GM11168 (cell line): ENCODE data around the gene SLIT3.
"Not testable (repeated sequence)": the region's sequence is repeated elsewhere in the genome, so short reads cannot be mapped to it uniquely, and the experiment has no call there.

Experiments used
- in situ Hi-C: fragments of 300-500 bp; cut with MboI; formaldehyde crosslinking; loops from one replicate; pipeline ENCODE4 v1.12.0; 2022; ENCODE audit warnings: low sequenced_read_pairs; ENCODE audit not compliant: unreplicated experiment

Gene SLIT3

DNA sequence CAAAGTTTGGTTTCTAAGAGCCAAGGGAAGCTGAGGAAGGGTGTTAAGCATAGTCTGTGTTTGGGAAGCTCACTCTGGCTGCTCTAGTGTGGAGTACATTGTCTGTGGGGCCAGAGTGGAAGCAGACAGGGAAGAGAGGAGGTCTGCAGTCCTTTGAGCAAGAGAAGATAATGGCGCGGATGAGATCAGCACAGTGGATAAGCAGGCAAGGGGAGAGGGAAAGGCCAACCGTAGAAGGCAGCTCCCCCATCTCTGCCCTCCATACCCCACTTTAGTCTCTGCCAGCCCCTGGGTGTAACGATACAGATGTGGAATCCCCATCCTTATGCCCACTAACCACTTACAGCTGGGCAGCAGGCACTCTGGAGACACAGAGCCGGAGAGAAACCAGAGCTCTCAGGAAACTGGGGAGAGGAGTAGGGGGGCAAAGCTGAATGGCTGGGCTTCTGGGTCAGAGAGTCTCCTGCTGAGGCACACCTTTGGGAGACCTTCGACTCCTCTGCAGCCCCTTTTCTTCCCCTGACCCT, 75.0 kb downstream of the SLIT3 start:
- in situ Hi-C loops: no loop called here

DNA sequence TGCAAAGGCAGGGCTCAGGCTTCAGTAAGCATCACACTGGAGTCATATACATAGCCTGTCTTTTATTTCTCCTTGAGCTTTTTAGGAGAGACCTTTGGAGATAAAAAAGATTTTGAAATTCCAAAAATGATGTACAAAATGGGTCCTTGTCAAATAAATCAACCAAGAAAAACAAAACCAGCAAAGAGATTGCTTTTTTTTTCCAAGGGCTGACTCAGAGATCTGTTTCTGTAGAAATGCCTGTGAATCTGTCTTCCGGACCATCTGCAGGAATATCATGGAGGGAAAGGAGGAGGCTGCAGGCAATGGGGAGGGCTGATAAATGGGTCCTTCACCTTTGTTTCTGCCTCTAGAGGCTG, 77.4 kb downstream of the SLIT3 start:
- in situ Hi-C loops: no loop called here

DNA sequence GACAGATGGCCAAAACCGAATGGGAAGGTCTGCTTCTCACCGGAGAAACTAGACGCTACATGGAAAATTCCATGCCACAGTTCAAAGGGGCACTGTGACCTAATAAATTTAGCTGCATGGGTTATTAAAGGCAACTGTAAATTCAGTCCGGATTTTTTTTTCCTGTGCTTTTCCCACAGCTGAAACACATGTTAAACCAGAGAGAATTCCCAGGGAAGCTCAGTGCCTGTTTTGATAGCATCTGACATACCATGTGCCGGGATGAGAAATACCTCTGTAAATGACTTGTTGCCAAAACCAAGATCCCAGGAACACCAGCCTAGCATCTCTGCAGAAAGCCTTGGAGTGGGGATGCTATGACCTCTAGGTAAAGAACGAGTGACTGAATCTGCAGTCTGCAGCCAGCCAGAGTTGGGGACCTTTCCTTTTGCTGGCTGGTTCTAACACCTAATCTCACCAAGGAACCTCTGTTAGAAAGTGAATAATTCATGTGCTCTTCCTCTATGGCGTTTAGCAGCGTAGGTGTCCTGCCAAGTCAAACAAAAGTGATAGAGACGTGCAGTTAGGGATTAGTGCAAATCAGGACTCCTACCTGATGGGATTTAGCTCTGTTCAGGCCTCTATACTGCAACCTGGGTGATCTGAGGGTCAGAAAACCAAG, 77.9 kb downstream of the SLIT3 start:
- in situ Hi-C loops: no loop called here

DNA sequence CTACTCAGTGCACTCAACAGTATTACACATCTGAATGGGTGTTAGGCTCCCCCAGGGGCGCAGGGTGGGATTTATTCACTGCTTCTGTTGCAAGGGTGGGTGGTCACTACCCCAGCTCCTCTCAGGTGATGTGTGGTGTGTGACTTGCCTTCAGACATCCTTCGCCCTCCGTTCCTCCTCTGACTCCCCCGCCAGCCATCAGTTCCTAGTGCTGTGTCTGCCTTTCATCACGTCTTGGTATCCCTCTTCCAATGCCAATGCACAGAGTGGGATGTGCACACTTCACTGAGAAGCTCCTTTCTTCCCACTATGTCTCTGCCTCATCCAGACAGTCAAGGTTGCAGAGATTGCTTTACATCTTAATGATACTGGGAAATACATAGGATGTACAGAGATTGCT, 79.4 kb downstream of the SLIT3 start:
- in situ Hi-C loops: no loop called here

DNA sequence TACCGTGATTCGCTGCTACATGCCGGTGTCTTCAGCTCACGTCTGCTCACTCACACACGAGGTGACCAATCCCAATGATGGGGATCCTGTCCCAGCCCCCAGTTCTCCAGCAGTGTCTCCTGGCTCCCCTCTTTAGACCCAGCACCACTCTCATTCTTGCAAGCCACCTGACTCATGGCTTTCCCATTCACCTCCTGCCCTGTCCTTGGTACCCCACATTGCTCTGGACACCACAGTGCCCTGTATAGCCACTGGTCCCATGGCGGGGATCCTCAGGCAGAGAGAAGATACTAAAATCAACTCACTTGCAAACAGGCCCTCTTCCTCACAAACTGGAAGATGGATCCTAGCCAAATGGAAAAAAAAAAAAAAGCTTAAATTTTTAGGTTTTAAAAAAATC, 81.0 kb downstream of the SLIT3 start:
- in situ Hi-C loops: no loop called here

DNA sequence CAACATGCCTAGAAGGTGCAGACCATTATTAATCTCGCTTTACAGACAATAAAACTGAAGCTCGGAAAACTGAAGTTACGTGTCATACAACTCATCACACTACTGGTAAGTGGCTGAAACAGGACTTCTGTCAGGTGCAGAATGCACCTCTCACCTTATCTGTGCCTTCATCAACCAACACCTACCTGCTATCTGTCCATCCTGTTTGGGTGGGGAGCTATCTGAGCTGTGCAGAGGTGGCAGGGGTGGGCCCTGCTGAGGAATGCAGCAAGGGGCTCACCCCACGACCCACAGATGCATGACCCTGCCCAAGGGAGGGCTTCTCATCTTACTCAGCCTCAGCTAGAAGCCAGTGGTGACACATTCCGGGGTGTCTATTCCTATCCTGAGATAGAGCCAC, 81.6 kb downstream of the SLIT3 start:
- in situ Hi-C loops: no loop called here

DNA sequence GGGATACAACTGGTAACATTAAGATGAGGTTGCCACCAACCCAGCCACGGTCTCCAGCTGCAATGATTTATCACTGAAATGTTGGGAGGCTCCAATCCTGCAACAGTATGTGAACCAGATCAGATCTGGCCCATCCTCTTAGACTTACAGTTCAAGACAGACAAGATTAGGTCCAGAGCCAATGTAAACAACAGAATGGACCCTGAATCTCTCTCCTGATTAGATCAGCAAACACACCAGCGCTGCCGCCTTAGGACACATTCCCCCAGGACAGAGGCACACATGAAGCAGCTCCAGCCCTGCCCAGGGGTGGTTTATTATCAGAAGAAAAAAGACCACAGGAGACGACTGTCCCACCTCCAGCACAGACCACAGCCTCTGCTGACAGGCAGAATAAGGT, 82.1 kb downstream of the SLIT3 start:
- in situ Hi-C loops: no loop called here

DNA sequence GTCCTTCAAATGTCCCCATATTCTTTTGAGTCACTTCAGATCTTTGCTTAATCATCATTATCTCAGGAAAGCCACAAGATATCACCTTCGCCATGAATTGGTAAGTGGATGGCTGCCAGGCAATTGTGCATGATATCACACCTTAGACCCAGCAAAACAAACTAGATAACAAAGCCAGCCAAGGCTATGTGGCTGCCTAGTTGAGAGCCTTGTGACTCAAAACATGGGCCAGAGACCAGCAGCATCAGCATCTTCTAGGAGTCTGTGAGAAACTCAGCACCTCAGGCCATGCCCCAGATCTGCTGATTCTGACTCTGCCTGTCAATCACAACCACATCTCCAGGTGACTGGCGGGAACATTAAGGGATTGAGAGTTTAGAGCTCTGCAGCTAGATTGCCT, 82.8 kb downstream of the SLIT3 start:
- in situ Hi-C loops: no loop called here

DNA sequence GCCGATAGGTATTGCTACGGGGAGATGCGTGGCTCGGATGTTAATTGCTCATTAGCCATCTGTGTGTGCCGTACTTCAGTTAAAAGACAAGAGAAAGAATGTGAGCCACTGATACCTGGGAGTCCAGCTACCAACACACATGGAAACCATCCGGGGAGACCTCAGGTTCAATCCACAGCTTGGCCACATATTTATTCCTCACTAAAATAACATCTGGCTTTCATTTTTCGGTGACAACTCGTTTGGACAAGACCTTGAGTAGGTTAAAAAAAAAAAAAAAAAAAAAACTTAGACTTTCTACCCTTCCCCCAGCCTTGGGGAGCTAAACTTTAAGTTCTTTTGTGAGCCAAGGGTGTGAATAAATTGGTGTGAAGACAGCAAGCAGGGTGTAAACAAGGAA, 84.1 kb downstream of the SLIT3 start:
- in situ Hi-C loops: no loop called here

DNA sequence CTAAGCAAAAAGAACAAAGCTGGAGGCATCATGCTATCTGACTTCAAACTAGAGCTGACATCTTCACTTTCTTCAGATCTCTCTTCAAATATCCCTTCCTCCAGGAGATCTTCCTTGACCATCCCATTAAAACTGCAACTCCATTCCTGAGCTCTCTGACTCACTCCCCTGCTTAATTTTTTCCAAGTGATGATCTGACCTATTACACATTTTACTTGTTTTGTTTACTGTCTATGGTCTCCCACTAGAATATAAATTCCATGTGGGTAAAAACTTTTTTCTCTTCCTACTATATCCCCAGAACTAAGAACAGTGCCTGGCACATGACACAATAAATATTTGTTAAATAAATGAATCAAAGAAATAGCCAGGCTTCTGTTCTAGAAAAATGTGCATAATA, 87.5 kb downstream of the SLIT3 start:
- in situ Hi-C loops: no loop called here

DNA sequence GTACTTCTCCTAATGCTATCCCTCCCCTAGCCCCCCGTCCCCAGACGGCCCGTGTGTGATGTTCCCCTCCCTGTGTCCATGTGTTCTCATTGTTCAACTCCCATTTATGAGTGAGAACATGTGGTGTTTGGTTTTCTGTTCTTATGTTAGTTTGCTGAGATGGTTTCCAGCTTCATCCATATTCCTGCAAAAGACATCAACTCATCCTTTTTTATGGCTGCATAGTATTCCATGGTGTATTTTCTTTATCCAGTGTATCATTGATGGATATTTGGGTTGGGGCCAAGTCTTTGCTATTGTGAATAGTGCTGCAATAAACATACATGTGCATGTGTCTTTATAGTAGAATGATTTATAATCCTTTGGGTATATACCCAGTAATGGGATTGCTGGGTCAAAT, 89.2 kb downstream of the SLIT3 start:
- in situ Hi-C loops: not testable (repeated sequence)

DNA sequence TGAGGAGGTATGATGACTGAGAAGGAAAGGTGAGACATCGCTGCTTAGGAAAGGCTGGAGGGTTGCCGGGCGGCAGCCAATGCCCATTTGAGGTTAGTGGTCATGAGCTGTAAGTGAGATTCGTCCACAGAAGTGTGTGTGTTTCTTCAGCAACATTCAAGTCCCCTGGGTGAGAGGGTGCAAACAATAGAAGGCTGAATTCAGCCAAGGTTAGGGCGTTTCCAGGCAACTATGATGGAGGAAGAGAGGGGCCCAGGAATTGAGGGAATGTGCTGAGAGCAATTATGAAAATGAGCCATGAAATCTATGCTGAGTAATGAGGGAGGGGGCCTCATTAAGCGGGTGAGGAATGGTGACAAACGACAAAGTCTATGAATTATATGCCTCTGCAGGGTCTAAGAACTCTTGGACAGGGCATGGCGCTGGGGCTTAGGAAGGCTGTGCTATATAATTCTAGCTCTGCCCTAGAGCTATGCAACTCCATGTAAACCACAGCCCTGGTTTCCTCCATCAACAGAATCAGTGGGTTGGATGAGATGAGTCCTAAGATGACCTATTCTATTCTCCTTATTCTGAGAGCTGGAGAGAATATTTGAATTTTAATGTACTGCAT, 96.0 kb downstream of the SLIT3 start:
- in situ Hi-C loops: no loop called here

DNA sequence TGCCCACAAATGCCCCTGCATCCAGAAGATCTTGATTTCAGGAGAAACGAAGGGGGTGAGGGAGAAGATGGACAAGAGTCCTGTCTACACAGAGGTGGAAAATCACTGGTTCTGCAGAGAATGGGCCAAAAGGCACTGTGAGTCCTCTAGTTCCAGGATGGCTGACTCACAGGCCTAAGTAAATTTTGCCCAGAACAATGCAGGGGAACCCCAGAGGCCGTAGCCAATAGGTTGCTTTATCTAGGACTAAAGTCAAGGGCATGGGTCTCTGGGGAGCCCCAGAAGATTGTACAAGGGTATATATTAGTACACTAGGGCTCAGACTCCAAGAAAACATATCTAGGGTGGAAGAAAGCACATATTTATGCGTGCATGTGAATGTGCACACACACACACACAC, 98.0 kb downstream of the SLIT3 start:
- in situ Hi-C loops: no loop called here

DNA sequence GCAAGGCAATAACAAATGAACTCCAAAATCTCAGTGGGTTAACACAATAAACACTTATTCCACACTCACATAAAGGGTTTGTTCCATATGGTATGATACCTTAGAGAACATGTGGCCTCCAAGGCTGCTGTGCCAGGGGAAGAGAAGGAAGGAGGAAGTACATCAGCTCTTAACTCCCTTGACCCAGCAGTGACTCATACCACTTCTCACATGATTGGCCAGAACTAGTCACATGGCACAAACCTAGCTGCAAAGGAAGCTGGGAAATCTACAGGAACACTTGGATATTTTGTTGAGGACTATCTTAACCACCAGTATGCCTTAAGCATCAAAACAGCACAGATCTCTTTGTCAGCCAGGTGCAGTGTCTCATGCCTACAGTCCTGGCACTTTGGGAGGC, 99.3 kb downstream of the SLIT3 start:
- in situ Hi-C loops: no loop called here

DNA sequence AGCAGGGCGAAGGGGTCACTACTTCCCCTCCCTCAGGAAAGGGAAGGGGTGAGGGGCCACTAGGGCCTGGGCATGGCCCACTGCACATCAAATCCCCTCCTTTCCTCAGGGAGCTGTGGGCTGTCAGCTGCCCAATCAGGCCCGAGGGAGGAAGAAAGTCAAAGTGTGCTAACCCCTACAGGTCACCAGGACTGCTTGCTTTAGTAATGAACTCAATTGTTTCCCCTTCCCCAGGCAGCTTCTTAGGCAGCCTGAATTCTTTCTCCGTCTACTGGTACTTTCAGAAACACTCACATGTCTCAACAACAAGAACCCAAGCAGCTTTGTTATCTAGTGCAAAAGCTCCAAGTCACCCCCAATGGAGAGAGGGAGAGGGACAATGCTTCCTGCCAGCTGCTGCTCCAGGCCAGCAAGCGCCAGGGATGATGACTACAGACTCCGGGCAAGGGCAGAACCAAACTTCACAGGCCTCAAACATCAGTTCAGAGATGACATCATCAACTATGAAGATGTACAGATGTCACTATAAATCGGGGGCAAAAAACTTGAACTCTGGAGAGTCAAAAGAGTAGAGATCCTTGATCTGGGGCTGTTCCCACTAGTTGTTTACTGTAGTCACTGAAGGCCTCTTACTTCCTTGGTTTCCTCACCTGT, 100.7 kb downstream of the SLIT3 start:
- in situ Hi-C loops: no loop called here

DNA sequence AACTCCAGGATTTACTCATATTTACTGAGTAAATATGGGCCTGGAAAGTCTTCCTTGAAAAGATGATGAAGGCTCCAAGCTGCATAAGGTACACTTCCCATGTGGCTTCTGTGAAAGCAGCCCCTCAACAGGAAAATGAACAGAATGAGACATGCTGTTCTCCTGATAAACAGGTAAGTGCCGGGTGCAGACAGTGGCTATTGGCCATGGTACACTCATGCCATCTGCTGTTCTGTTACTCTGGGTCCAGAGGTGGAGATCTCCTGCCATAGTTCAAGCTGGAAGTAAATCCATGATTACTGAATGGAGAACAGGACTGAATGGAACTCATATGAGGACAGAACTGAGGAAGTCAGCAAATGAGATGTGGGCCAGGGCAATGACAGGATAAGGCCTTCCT, 103.6 kb downstream of the SLIT3 start:
- in situ Hi-C loops: no loop called here

DNA sequence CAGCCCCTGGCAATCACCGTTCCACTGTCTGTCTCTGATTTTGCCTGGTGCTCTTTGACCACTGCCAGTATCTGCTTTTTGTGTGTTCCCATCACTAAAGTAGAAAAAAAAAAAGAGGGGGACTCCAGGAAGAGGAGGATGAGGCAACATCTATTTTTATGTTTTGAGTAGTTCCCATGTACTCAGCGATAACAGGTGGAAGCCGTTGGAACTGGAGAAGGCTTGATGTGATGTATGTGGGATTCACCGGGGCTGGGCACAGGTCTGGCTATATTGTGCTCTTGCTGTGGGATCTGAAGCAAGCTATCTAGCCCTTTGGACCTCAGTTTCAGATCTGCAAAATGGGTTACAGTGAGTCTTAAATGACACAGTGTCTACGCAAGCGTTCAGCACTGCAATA, 104.9 kb downstream of the SLIT3 start:
- in situ Hi-C loops: no loop called here

DNA sequence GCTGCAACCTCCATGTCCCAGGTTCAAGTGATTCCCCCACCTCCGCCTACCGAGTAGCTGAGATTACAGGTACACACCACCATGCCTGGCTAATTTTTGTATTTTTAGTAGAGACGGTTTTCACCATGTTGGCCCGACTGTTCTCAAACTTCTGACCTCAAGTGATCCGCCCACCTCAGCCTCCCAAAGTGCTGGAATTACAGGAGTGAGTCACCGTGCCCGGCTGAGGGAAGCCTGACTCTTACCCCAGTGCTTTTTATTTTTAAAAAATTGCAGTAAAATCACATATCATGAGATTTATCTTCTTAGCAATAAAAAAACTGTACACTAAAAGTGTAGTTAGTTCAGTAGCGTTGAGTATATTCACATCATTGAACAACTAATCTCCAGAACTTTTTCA, 105.3 kb downstream of the SLIT3 start:
- in situ Hi-C loops: no loop called here

DNA sequence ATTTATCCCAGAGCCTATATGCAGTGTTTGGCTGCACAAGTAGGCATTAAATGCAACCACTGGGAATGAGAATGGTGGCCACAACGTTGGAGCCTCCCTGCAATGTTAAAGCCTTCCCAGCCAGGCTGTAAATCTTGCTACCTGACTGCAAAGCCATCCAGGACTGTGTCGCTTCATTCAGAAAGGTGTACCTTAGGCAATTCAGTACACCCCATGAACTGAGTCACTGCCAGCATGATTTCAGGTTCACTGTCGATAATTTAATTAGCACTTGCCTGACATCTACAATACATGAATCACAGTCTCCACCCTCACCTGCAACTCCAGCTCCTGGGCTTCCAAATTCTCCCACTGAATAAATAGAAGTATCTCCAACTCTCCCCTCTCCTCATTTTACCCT, 108.4 kb downstream of the SLIT3 start:
- in situ Hi-C loops: no loop called here

DNA sequence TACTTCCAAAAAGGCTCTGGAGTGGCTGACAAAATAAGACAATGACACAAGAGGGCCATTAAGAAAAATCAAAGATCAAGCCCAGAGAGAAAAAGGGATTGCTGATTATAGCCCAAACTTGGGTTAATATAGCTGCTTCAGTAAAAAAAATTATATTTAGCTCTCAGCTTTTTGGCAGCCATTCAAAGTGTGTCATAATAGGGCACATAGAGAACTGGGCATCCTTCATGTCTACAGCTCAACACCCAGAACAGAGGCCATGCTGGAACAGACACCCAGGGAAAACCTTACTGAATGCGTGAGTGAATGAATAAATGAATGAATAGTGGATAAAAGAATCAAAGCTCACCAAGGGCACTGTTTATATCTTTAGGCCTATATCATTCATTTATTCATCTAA, 110.1 kb downstream of the SLIT3 start:
- in situ Hi-C loops: no loop called here

DNA sequence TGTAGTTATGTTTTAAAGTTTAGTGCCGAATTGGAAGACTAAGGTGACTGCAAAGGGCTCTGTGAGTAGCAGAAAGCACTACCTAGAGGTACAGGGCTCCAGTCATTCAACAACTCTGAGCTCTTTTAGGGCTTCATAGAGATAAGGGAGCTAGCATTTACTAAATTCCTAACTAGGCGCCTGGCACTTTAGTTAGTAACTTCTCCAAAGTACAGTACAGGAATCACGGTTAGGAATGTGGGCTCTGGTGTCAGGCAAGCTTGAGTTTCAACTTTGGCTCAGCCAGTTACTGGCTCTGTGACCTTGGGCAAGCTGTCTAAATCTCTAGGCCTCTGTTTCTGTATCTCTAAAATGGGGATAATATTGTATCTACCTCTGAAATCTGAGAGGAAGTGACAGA, 115.3 kb downstream of the SLIT3 start:
- in situ Hi-C loops: no loop called here

DNA sequence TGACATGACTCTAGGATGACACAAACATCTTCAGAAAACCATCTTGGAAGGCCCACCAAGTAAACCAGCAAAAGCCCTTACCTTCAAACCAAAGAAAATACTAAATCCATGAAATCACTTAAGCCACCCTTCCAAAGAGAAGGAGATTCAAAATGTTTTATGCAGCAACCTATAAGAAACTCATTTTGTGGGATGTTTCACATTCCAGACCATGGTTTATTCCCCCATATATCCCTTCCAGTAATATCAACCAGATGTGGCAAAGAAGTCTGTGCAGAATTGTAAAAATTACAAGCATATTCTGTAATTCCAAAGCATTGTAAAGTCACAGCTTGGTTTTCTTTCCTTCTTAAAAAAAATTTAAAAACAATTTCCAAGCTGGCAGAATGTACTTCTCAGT, 117.4 kb downstream of the SLIT3 start:
- in situ Hi-C loops: no loop called here
